H1 (cell line): ENCODE measurements around the gene TIGD1. TPM values are rescaled to one million over a fixed set of nuclear protein-coding genes. Genes with fewer than 3 reads are reported as not detected.

Experiments used
- CBX5 ChIP-seq: fragments of 300-800, 300-1000 bp; sonication (generic); IDR thresholded peaks from 2 replicates; pipeline ENCODE4 v1.7.1; 2016; ENCODE audit warnings: antibody characterized with exemption, low read length, low read depth
- CEBPB ChIP-seq: IDR thresholded peaks from 2 replicates; pipeline ENCODE4 v1.6.1; 2012; ENCODE audit warnings: low read depth, low read length
- CHD1 ChIP-seq: IDR thresholded peaks from 2 replicates; pipeline ENCODE4 v1.6.1; 2012; ENCODE audit warnings: low read depth, low read length, improper control_type of control experiment
- GTF2F1 ChIP-seq: IDR thresholded peaks from 2 replicates; pipeline ENCODE4 v1.6.1; 2012; ENCODE audit warnings: low read depth, low read length, improper control_type of control experiment, borderline replicate concordance
- HDAC2 ChIP-seq, 2 experiments: fragments of 300-600 bp in 1 of 2; sonication (generic) in 1 of 2; IDR thresholded peaks; 2 replicates each; pipeline ENCODE4 v1.6.1; 2011 to 2012; ENCODE audit warnings: low read depth in 2 of 2, low read length in 2 of 2, mild to moderate bottlenecking in 2 of 2, moderate library complexity in 2 of 2, borderline replicate concordance in 1 of 2, inconsistent platforms in 1 of 2
- SIN3A ChIP-seq, 2 experiments: IDR thresholded peaks in 1 of 2; conservative IDR thresholded peaks in 1 of 2; 2 replicates each; pipeline ENCODE4 v1.6.1; 2011 to 2012; ENCODE audit warnings: low read length in 2 of 2, improper control_type of control experiment in 1 of 2, low read depth in 1 of 2, mild to moderate bottlenecking in 1 of 2
- polyA plus RNA-seq, 7 experiments: library from polyadenylated mRNA; depleted of rRNA in 3 of 7; stranded (reverse) in 5 of 7; unstranded in 2 of 7; fragments of >200 nt in 5 of 7; fragments of 200-250 nt in 2 of 7; gene quantifications; 1 replicate in 5 of 7; 2 replicates in 1 of 7; 4 replicates in 1 of 7; pipeline versions ENCODE4 v1.2.1 to v1.2.3, GENCODE V29; 2011 to 2013; ENCODE audit warnings: missing spikeins in 2 of 7, mixed read lengths in 2 of 7
- total RNA-seq: library from RNA; stranded (reverse); fragmentation: NEBNext Ultra II Directional; extraction: Animal tissue kit (Norgen Biotek cat#: 25700); gene quantifications from 2 replicates; pipeline ENCODE4 v1.2.1, GENCODE V29; 2021

TIGD1 gene
- total and polyA plus RNA-seq, 2 of the 8 experiments (the other 6 are each of a cell fraction or from before 2014, with no cell fraction given) = 4.7 to 8.3 TPM

DNA sequence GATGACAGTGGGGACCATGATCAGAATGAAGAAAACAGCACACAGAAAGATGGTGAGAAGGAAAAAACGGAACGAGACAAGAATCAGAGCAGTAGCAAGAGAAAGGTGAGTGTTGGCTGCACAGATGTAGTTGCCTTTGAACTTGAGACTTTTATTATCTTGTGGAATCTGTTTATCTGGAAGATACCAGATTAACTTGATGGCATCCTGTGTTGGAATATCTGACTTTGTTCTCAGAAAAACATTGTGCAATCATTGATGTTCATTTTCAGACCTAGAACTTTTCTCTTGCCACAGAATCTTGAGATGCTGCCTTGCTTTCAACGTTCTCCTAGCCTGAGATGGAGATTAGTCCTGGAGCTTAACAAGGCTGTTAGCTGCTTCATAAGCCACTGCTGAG, 6.1 kb upstream of the TIGD1 start (continued):
- no peak for TF ChIP-seq HDAC2 (IDR thresholded peaks at IDR 0.05; ENCODE audit: borderline replicate concordance in 1 of 2, low read depth in 2 of 2, low read length in 2 of 2)
- no peak for TF ChIP-seq CEBPB
- no peak for TF ChIP-seq SIN3A (conservative IDR thresholded peaks at IDR 0.05 in 1 of 2, IDR thresholded peaks at IDR 0.05 in 1 of 2; ENCODE audit: low read depth in 1 of 2, low read length in 2 of 2)
- TF ChIP-seq CHD1 = no peak
- TF ChIP-seq GTF2F1 = no peak
- TF ChIP-seq CBX5 = no peak
